Ovary (tissue), 3 donors: Measurements from ENCODE around the gene PPAT.

Experiments used
- EP300 ChIP-seq: sonication (generic); formaldehyde crosslinking; IDR thresholded peaks from one replicate; pipeline ENCODE4 v1.6.1; 2017; ENCODE audit warnings: antibody characterized with exemption
- POLR2A ChIP-seq: fragments of 450-650 bp; IDR thresholded peaks from one replicate; pipeline ENCODE4 v1.6.1; 2017; ENCODE audit warnings: antibody characterized with exemption, mild to moderate bottlenecking, moderate library complexity
- TF ChIP-seq, protein P1 (sequence below), 3 donors: fragments of 450-650 bp in 2 of 3; fragments of 200-600 bp in 1 of 3; IDR thresholded peaks; one replicate each; pipeline versions ENCODE4 v1.5.1 to v1.8.0; 2016 to 2022; ENCODE audit warnings: antibody characterized with exemption in 3 of 3, mild to moderate bottlenecking in 1 of 3
- donor health status: DM: no; HTN: no; CAD: no.

DNA sequence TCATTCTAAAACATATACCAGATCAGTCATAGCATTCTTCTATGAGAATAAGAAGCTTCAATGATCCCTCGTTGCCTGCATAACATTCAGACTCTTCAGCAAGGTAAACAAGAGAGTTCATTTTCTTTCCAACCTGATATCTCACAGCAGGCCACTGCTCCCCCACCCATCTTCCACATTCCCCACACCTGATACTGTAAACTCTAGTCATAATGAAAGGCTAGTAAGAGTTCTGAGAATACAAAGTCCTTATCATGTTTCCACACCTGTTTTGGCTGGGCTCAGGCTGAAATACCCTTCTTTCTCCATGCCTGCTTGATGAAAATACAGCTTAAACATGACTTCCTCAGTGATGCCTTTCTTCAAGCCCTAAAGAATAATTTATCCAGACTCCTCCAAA is 45.9 kb downstream of the PPAT start:
- TF ChIP-seq, protein P1, sequence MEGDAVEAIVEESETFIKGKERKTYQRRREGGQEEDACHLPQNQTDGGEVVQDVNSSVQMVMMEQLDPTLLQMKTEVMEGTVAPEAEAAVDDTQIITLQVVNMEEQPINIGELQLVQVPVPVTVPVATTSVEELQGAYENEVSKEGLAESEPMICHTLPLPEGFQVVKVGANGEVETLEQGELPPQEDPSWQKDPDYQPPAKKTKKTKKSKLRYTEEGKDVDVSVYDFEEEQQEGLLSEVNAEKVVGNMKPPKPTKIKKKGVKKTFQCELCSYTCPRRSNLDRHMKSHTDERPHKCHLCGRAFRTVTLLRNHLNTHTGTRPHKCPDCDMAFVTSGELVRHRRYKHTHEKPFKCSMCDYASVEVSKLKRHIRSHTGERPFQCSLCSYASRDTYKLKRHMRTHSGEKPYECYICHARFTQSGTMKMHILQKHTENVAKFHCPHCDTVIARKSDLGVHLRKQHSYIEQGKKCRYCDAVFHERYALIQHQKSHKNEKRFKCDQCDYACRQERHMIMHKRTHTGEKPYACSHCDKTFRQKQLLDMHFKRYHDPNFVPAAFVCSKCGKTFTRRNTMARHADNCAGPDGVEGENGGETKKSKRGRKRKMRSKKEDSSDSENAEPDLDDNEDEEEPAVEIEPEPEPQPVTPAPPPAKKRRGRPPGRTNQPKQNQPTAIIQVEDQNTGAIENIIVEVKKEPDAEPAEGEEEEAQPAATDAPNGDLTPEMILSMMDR (IDR thresholded peaks at IDR 0.05) = no peak
- TF ChIP-seq EP300 (no peak), POLR2A (no peak)
